COLO829 (cell line): ENCODE results near the gene BTBD2.

Experiments used
- DNase-seq: peaks from one replicate; pipeline ENCODE4 v3.0.0; 2012; ENCODE audit warnings: low spot score

The BTBD2 gene

GRCh38 chr19:2015608-2015950, at the start of gene BTBD2:
TSS of gene BTBD2 (minus strand) at chr19:2015714. CDS start at chr19:2015703, 11 bp downstream.
- peak; percentile 22 for DNase-seq

GRCh38 chr19:2064788-2065524, 49.4 kb upstream of the BTBD2 start:
- no peak for DNase-seq

GRCh38 chr19:2064395-2064787, 48.9 kb upstream of the BTBD2 start:
- no peak for DNase-seq

DNA sequence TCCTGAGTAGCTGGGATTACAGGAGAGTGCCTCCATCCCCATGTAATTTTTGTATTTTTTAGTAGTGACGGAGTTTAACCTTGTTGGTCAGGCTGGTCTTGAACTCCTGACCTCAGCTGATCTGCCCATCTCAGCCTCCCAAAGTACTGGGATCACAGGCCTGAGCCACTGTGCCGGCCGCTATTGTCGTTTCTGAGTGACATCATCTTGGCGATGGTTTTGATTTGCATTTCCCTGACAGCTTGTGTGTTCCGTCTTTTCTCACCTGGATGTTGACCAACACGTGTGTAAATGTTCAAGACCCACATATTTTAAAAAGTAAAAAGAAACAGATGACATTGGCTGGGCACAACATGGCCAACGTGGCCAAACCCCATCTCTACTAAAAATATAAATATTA, 48.3 kb upstream of the BTBD2 start:
- no peak for DNase-seq

GRCh38 chr19:2062770-2063169, 47.3 kb upstream of the BTBD2 start:
- DNase-seq: no peak

DNA sequence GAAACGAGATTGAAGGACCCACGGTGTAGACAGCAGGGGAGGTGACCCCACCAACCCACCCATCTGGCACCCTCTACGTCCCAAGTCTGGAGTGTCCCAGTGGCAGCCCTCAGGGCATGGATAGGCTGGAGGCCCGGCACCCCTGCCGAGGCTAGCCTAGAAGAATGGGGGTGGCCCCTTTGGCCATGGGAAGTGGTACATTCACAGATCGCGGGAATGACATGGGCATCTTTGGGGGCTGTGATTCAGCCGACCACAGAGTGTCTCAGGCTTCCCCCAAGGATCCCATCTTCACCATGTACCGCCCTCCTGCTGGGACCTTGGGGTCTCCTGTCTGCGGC, 46.8 kb upstream of the BTBD2 start:
- no peak for DNase-seq

GRCh38 chr19:2061495-2062388, 46.2 kb upstream of the BTBD2 start:
- DNase-seq: peak; percentile 96

DNA sequence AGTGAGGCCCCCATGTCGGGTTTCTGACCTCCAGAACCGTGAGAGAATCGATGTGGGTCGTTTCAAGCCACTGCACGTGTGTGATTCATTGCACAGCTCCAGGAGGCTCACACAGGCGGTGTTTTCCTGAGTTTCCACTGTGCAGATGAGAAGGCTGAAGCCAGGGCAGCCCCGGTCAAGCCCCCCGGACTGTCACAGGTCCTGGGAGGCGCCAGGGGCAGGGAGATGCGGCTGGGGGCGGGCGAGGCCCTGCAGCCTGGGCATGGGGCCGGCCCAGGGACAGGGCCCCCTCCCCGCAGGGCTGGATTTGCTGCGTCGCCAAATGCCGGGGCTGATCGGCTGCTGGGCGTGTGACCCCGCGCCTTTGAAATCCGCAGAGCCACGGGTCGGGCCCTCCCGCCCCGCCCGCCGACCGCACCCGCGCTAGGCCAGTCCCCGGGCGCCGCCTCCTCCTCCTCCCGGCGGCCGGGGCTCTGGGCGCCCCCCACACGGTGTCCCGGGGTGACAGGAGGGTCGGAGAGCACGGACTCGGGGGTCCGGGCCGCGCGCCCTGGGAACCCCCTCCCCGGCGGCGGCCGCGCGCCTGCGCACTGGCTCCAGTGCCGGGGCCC, 45.5 kb upstream of the BTBD2 start:
- DNase-seq: peak; percentile 35

GRCh38 chr19:2059422-2060201, 44.1 kb upstream of the BTBD2 start:
- DNase-seq: peak; percentile 67

DNA sequence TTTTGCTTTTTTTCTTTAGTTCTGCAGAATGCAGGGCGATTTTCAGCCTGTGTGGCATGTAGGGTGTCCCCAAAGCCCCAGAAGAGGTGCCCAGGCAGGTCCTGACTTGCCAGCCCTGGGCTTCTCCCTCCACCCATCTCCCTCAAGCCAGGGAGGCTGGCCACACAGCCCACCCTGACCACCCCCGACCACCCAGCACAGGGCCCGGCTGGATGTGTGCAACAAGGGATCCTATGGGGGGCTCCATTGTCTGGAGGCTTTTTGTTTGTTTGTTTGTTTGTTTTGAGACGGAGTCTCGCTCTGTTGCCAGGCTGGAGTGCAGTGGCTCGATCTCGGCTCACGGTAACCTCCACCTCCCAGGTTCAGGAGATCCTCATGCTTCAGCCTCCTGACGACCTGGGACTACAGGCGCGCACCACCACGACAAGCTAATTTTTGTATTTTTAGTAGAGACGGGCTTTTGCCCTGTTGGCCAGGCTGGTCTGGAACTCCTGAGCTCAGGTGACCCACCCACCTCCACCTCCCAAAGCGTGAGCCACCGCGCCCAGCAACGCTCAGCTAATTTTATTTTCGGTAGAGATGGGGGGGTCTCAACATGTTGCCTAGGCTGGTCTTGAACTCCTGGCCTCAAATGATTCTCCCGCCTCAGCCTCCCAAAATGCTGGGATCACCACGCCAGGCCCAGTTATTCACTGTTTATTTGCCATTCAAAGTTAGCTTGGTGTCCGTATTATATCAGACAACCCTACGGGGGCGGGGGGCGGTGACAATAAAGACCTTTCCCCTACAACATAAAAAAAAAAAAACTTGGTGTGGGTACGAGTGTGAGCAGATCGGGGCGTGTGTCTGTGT, 43.3 kb upstream of the BTBD2 start:
- DNase-seq: no peak

GRCh38 chr19:2057484-2058469, 42.3 kb upstream of the BTBD2 start:
- no peak for DNase-seq

GRCh38 chr19:2056837-2057192, 41.3 kb upstream of the BTBD2 start:
- DNase-seq: no peak

DNA sequence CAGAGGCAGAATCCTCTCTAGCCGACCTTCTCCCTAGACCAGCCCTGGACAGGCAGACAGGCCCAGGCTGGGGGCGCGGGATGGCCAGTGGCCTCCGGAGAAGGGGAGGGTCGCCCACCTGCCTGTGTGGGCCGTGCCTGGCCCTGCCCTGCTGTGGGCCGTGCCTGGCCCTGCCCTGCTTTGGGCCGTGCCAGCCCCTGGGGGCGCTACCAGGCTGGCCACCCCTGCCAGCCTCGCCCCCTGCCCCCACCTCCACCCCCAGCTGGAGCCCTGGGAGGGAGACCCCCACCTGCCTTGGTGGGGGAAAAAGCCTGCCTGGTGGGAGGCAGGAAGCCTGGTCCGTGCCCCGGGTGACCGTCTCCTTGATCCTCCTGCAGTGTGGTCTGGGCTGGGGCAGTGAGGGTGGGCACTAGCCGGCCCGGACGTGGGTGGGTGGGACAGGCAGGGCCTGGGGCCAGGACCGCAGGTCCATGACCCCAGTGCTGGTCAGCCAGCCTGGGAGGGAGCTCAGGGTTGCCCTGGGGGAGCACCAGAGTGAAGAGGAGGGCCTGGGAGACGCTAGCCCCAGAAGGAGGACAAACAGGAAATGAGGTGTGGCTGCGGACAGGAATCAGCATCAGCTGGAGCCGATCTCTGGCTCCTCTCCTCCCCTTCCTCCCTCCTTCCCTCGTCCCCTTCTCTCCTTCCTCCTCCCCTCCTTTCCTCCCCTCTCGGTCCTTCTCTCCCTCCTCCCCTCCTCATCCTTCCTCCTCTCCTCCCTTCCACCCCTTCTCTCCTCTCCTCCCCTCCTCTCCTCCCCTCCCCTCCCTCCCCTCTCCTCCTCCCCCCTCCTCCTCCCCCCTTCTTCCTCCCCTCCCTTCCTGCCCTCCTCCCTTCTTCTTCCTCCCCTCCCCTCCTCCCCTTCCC, 40.7 kb upstream of the BTBD2 start:
- DNase-seq: no peak

DNA sequence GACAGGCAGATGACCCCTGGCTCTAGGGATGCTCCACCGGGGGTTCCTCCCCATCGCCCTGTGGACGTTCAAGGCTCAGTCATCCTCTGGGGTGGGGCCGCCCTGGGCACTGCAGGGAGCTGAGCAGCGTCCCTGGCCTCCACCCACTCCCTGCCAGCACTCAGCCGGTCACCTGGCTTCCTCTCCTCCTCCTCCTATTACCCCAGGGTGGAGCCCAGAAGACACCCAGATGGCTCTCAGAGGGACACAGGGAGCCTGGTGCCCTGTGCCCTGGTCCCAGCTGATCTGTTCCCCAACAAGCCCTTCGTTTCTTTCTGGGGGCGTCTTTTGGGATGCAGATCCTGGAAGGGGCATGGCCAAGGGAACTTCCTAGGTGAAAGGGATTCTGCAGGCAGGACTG, 39.2 kb upstream of the BTBD2 start:
- no peak for DNase-seq

GRCh38 chr19:2053601-2054389, 38.3 kb upstream of the BTBD2 start:
- DNase-seq: no peak

DNA sequence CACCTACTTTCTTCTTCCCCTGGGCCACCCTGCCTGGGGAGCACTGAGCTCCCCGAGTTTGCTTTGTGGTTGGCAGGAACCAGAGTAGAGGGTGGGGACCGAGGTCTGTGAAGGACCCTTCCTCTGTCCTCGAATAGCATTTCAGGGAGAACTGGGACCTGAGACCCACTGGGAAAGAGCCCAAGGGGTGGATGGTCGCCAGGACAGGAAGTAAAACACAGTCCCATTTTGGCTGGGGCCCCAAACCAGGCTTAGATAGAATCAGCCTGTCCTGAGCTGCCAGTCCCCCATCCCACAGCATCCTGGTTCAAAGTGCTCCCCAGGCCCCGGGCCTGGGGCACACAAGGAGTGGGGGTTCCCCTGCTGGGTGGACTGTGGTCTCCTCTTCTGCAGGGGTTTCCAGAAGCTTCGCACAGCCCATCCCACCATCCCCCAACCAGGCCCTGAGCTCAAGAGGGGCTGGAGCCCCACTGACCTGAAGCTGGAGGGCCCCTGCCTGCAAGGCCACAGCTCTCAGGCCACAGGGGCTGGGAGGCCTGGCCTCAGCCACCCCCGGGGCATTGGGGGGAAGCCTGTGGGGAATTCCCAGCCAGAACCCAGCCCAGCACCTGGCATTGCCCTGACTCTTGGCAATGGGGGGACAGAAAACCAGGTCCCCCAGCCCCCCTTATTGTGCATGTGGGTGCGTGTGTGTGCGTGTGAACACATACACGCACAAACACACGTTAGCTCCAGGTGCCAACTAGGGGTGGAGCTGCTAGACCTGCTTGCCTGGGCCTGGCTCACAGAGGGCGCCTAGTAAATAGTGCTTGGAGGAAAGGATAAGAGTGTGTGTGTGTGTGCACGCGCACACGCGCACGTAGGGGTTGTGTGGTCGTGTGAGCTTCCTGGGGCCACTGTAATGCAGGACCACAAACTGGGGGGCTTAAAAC, 36.5 kb upstream of the BTBD2 start:
- DNase-seq: no peak
